ENCODE data around the gene MAPKAP1.

MAPKAP1 gene

GRCh38 chr9:125537442-125538091, 169.4 kb downstream of the MAPKAP1 start:
- Histone ChIP-seq H3K79me2 (ENCODE audit: insufficient read depth, low read length) (no peaks in the 10 kb centered on the region), H3K36me3 (ENCODE audit: low read length) (no peaks in the 10 kb centered on the region), H3K9me3 (ENCODE audit: insufficient read depth, low read length) (no peaks in the 10 kb centered on the region), H3F3A (ENCODE audit: insufficient read depth) (no peaks in the 10 kb centered on the region), H3K9ac (ENCODE audit: low read length) (no peak overlapping the region), H2AFZ (ENCODE audit: low read depth, low read length, severe bottlenecking) (no peak overlapping the region), H4K20me1 (ENCODE audit: low read depth, low read length) (no peaks in the 10 kb centered on the region), H3K9me2 (replicated peaks; ENCODE audit: insufficient read depth, low read length) (no peaks in the 10 kb centered on the region), H3K4me2 (ENCODE audit: low read depth, low read length, poor library complexity, severe bottlenecking) (no peak overlapping the region), H3K27ac (ENCODE audit: low read depth, low read length) (no peak overlapping the region), H3K27me3 (ENCODE audit: low read length) (no peaks in the 10 kb centered on the region), H3K4me3 (ENCODE audit: insufficient read depth, low read length, poor library complexity, severe bottlenecking) (no peak overlapping the region)
- TF ChIP-seq EZH2phosphoT487 (conservative IDR thresholded peaks at IDR 0.05; ENCODE audit: low read length) (no peak), CTCF (IDR thresholded peaks at IDR 0.05; ENCODE audit: insufficient read depth, low read length, poor library complexity, severe bottlenecking) (no peak)

- H3F3A ChIP-seq (ENCODE audit: insufficient read depth), result no peaks in the 10 kb centered on the region
- no peaks in the 10 kb centered on the region for H3K9me2 ChIP-seq (replicated peaks; ENCODE audit: insufficient read depth, low read length)
- no peaks in the 10 kb centered on the region for H4K20me1 ChIP-seq (ENCODE audit: low read depth, low read length)
- H3K4me3 ChIP-seq (ENCODE audit: insufficient read depth, low read length, poor library complexity, severe bottlenecking), result no peak overlapping the region
- no peak overlapping the region for H2AFZ ChIP-seq (ENCODE audit: low read depth, low read length, severe bottlenecking)
- H3K27me3 ChIP-seq (ENCODE audit: low read length), result no peaks in the 10 kb centered on the region
- H3K36me3 ChIP-seq (ENCODE audit: low read length), result no peaks in the 10 kb centered on the region
- TF ChIP-seq CTCF (IDR thresholded peaks at IDR 0.05; ENCODE audit: insufficient read depth, low read length, poor library complexity, severe bottlenecking), result no peak
- no peak for TF ChIP-seq EZH2phosphoT487 (conservative IDR thresholded peaks at IDR 0.05; ENCODE audit: low read length)
- H3K79me2 ChIP-seq (ENCODE audit: insufficient read depth, low read length), result no peaks in the 10 kb centered on the region
- no peak overlapping the region for H3K9ac ChIP-seq (ENCODE audit: low read length)
- H3K9me3 ChIP-seq (ENCODE audit: insufficient read depth, low read length), result no peaks in the 10 kb centered on the region
- H3K27ac ChIP-seq (ENCODE audit: low read depth, low read length), result no peak overlapping the region
- H3K4me2 ChIP-seq (ENCODE audit: low read depth, low read length, poor library complexity, severe bottlenecking), result no peak overlapping the region
Measured at GRCh38 chr9:125536776-125537175, 170.2 kb downstream of the MAPKAP1 start.

GRCh38 chr9:125536167-125536772, 170.7 kb downstream of the MAPKAP1 start:
- no peaks in the 10 kb centered on the region for H3K27me3 ChIP-seq (ENCODE audit: low read length)
- H3K4me2 ChIP-seq (ENCODE audit: low read depth, low read length, poor library complexity, severe bottlenecking), result no peak overlapping the region
- no peaks in the 10 kb centered on the region for H3K36me3 ChIP-seq (ENCODE audit: low read length)
- no peak overlapping the region for H2AFZ ChIP-seq (ENCODE audit: low read depth, low read length, severe bottlenecking)
- H3K4me3 ChIP-seq (ENCODE audit: insufficient read depth, low read length, poor library complexity, severe bottlenecking), result no peak overlapping the region
- no peak for TF ChIP-seq CTCF (IDR thresholded peaks at IDR 0.05; ENCODE audit: insufficient read depth, low read length, poor library complexity, severe bottlenecking)
- no peak for TF ChIP-seq EZH2phosphoT487 (conservative IDR thresholded peaks at IDR 0.05; ENCODE audit: low read length)
- no peaks in the 10 kb centered on the region for H3F3A ChIP-seq (ENCODE audit: insufficient read depth)
- H3K27ac ChIP-seq (ENCODE audit: low read depth, low read length), result no peak overlapping the region
- no peak overlapping the region for H3K9ac ChIP-seq (ENCODE audit: low read length)
- no peaks in the 10 kb centered on the region for H3K9me2 ChIP-seq (replicated peaks; ENCODE audit: insufficient read depth, low read length)
- H4K20me1 ChIP-seq (ENCODE audit: low read depth, low read length), result no peaks in the 10 kb centered on the region
- H3K9me3 ChIP-seq (ENCODE audit: insufficient read depth, low read length), result no peaks in the 10 kb centered on the region
- H3K79me2 ChIP-seq (ENCODE audit: insufficient read depth, low read length), result no peaks in the 10 kb centered on the region
